GM18868 (cell line): Measurements from ENCODE around the gene TMEM97.
"Not testable (repeated sequence)": the region's sequence is repeated elsewhere in the genome, so short reads cannot be mapped to it uniquely, and the experiment has no call there.

Experiments used
- ATAC-seq: cut with Tn5 transposase; IDR thresholded peaks from one replicate; pipeline ENCODE4 v1.9.1; 2021; ENCODE audit warnings: mild to moderate bottlenecking, moderate library complexity; ENCODE audit not compliant: unreplicated experiment

The TMEM97 gene

GRCh38 chr17:28318759-28319597, at the start of gene TMEM97:
TSS of gene TMEM97 (plus strand) at chr17:28319200. CDS start at chr17:28319240, 40 bp downstream.
- peak; percentile 96 for ATAC-seq

DNA sequence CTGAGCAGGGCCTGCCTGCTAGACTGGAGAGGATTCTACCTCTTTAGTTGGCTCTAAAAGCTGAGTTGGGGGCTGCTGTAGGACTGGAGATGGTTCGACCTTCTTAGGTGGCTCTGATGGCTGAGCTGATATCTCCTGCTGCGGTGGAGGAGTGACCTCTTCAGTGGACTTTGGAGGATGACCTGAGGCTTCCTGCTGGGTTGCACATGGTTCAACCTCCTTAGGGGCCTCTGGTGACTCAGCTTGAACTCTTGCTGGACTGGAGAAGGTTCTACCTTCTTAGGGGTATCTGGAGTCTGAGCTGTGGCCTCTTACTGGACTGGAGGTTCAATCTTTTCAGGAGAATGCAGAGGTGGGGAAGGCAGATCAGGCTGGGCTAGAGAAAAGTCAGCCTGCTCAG, 48.9 kb upstream of the TMEM97 start:
- no peak for ATAC-seq

DNA sequence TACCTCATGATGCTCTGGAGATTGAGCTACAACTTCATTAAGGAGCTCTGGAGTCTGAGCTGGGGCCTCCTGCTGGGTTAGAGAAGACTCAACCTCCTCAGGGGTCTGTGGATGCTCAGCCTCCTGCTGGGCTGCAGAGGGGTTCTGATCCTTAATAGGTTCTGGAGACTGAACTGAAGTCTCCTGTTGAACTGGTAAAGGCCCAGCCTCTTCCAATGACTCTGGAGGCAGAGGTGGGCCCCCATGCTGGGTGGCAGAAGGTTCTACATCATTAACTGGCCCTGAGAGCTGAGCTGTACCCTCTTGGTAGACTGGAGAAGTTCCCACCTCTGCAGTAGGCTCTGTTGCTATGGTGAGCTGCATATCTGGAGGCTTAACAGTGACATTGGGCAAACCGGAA, 48.1 kb upstream of the TMEM97 start:
- ATAC-seq, result no peak

DNA sequence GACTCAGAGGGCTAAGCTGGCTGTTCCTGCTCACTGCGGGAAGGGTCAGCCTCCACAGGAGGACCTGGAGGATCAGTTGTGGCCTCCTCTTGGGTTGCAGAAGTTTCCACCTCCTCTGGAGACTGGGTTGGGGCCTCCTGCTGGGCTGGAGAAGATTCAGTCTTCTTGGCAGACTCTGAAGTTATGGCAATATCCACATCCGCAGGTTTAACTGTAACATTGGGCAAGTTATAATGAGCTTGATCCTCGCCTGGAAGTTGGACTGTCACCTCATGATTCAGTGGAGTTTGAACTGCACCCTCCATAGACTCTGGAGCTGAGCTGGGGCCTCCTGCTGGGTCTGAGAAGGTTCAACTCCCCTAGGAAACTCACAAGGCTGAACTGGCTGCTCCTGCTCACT, 47.6 kb upstream of the TMEM97 start:
- no peak for ATAC-seq

DNA sequence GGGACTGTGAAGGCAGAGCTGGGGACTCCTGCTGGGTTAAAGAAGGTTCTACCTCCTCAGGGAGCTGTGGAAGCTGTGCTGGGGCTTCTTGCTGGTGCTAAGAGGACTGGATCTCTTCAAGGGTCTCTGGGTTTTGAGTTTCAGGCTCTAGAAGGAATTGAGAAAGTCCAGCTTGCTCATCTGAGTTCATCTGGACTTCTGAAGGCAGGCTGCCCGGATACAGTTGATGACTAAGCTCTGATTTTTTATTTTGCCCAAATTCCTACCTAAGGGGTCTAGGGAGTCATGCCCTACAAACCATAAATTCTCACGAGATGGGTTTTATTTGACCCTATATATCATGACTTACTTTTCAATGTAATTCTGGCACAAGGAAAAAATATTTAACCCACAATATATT, 46.8 kb upstream of the TMEM97 start:
- no peak for ATAC-seq

DNA sequence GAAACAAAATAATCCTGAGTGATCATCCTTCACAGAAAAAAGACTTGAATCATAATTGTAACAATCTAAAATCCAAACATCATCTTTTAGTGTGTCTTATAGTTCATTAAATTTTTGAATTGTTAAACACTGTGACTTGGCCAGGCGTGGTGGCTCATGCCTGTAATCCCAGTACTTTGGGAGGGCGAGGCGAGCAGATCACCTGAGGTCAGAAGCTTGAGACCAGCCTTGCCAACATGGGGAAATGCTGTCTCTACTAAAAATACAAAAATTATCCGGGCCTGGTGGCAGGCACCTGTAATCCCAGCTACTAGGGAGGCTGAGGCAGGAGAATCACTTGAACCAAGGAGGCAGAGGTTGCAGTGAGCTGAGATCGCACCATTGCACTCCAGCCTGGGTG, 45.7 kb upstream of the TMEM97 start:
- ATAC-seq, result not testable (repeated sequence)

- no peak for ATAC-seq
These were observed 44.3 kb upstream of the TMEM97 start for GRCh38 chr17:28274591-28275265.

DNA sequence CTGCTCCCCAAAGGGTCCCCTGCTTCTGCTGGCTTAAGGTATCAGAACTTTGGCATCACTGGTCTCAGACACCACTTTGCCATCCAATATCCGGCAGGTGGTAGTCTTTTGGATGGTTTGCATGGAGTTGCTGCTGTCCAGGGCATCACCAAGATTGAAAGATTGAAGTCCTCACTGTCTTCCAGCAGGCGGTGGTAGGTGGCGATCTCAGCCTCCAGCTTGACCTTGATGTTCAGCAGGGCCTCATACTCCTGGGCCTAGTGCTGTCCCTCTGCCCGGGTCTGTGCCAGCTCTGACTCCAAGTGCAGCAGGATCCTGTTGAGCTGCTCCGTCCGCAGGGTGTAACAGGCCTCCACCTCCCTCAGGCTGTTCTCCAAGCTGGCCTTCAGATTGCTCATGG, 43.0 kb upstream of the TMEM97 start:
- ATAC-seq, result no peak

- no peak for ATAC-seq
These were observed 39.6 kb upstream of the TMEM97 start for GRCh38 chr17:28279411-28279810.

- ATAC-seq, result no peak
These were observed 38.2 kb upstream of the TMEM97 start for GRCh38 chr17:28280826-28281225.

- no peak for ATAC-seq
These were observed 36.4 kb upstream of the TMEM97 start for GRCh38 chr17:28282596-28282995.

- no peak for ATAC-seq
These were observed 33.0 kb upstream of the TMEM97 start for GRCh38 chr17:28285965-28286364.

- ATAC-seq, result no peak
These were observed 28.3 kb upstream of the TMEM97 start for GRCh38 chr17:28290703-28291102.

DNA sequence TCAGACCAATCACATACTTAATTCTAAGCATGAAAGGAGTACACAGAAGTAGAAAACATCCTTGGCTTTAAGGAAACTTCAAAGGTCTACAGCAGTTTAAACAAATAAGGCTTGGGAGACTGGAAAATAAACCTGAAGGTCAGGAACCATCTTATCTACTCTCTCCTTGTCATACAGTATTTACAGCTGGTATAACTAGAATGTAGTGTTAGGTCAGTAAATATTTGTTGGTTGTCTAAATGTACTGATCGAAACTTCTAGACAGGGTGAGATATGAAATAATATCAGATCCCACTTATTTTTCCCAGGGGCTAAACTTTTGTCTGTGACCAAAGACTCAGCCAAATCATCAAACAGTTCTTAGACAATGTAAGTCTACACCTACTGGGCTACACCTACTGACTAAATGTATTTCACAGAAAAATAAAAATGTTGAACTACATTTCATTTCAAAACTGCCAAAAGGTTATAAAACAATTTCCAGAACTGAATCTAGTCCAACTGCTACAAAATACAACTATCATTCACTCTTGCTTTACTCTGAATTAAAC, 27.1 kb upstream of the TMEM97 start:
- no peak for ATAC-seq

DNA sequence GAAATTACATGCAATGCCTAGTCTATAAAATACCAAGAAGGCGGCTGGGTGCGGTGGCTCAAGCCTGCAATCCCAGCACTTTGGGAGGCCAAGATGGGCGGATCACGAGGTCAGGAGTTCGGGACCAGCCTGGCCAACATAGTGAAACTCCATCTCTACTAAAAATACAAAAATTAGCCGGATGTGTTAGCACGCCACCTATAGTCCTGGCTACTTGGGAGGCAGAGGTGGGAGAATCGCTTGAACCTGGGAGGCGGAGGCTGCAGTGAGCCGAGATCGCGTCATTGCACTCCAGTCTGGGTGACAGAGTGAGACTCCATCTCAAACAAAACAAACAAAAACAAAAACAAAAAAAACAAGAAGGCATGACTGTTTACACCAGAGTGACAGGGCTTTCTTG, 26.1 kb upstream of the TMEM97 start:
- not testable (repeated sequence) for ATAC-seq

- ATAC-seq, result no peak
These were observed 25.0 kb upstream of the TMEM97 start for GRCh38 chr17:28293994-28294393.

DNA sequence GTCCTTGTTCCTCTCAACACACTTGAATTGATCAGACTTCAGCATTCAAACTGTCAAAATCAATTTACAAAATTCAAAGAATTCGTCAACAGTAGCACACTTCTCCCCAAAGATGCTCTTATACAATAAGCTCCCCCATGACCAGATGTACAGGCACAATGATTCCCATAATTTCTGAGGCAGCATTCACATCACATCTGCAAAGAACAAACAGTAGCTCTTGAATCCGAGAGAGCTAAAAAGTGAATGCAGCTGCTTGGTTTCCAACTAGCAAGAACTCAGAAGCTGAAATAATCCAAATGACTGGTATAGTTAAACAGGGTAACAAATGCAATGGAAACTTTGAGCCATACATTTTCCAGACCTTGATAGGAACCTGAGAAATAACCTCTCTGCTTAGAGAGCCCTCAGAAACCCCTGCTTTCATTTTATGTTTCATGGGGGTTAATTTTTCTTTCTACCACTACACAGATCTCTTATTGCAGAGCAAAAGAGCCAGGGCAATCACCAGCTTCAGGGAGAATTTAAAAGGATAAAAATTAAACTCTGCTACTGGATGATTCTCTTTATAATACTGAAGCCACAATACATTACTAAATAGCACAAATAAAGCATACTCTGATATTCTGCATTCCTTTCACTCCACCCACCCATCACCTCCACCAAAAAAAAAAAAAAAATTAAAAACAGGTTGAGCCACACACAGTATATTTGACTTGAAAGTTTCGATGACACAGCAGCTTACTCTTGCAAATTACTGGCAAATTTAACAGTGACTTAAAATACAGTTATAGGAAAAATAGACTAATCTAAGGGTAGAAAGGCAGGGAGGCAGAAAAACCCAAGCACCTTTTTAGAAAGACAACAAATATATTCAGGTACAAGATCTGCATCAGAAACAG, 23.1 kb upstream of the TMEM97 start:
- no peak for ATAC-seq

DNA sequence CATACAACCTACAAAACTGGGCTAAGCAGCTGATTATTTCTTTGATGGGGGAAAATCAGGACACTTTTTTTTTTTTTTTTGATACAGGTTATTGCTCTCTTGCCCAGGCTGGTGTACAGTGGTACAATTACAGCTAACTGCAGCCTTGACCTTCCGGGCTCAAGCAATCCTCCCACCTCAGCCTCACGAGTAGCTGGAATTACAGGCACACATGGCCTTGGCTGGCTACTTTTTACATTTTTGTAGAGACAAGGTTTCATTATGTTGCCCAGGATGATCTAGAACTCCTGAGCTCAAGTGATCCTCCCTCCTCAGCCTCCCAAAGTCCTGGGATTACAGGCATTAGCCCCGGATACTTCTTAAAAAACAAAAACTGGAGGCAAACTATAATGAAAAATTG, 20.6 kb upstream of the TMEM97 start:
- no peak for ATAC-seq

GRCh38 chr17:28306954-28307401, 12.0 kb upstream of the TMEM97 start:
- ATAC-seq, result no peak

- no peak for ATAC-seq
These were observed 5.2 kb upstream of the TMEM97 start for GRCh38 chr17:28313841-28314240.
